Measurements from ENCODE around the gene OPTC. TPM values are rescaled to one million over a fixed set of nuclear protein-coding genes. Genes with fewer than 3 reads are reported as not detected.

The OPTC gene
- total and polyA plus RNA-seq, 7 donors: not detected

- intact Hi-C loops (cut with DNase I): no loop called here
- peaks cover 0 to 80% (median 68%) of the 10 kb centered on the region in 4 donors for H3K4me1 ChIP-seq
- TF ChIP-seq, protein P1, sequence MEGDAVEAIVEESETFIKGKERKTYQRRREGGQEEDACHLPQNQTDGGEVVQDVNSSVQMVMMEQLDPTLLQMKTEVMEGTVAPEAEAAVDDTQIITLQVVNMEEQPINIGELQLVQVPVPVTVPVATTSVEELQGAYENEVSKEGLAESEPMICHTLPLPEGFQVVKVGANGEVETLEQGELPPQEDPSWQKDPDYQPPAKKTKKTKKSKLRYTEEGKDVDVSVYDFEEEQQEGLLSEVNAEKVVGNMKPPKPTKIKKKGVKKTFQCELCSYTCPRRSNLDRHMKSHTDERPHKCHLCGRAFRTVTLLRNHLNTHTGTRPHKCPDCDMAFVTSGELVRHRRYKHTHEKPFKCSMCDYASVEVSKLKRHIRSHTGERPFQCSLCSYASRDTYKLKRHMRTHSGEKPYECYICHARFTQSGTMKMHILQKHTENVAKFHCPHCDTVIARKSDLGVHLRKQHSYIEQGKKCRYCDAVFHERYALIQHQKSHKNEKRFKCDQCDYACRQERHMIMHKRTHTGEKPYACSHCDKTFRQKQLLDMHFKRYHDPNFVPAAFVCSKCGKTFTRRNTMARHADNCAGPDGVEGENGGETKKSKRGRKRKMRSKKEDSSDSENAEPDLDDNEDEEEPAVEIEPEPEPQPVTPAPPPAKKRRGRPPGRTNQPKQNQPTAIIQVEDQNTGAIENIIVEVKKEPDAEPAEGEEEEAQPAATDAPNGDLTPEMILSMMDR (IDR thresholded peaks at IDR 0.05): no peak
- TF ChIP-seq EP300 (IDR thresholded peaks at IDR 0.05) (no peak), POLR2AphosphoS5 (IDR thresholded peaks at IDR 0.05) (no peak), POLR2A (IDR thresholded peaks at IDR 0.05) (no peak)
- no peaks in the 10 kb centered on the region for H3K27me3 ChIP-seq
- 79 to 87% methylated on average over 3 of the region's 3 CpGs for WGBS, 2 donors
- H3K27ac ChIP-seq: peak overlapping the region; percentile 89 to 97 (median 92)
- H3K9me3 ChIP-seq: no peaks in the 10 kb centered on the region
- peak overlapping the region in 1 of 4 donors; percentile 48 for H3K4me3 ChIP-seq
- no peaks in the 10 kb centered on the region for H3K36me3 ChIP-seq
- DNase-seq: no peak
Measured at GRCh38 chr1:203554071-203554470, 60.1 kb downstream of the OPTC start.

GRCh38 chr1:203555076-203555475, 61.1 kb downstream of the OPTC start:
- Histone ChIP-seq H3K27ac (peak overlapping the region; percentile 89 to 97 (median 92)), H3K9me3 (no peaks in the 10 kb centered on the region), H3K4me1 (peaks cover 0 to 83% (median 74%) of the 10 kb centered on the region in 4 donors), H3K36me3 (no peaks in the 10 kb centered on the region), H3K27me3 (no peaks in the 10 kb centered on the region), H3K4me3 (peak overlapping the region in 3 of 4 donors; percentile 21 to 48 (median 22))
- TF ChIP-seq, protein P1 (IDR thresholded peaks at IDR 0.05): no peak
- TF ChIP-seq POLR2AphosphoS5 (IDR thresholded peaks at IDR 0.05) (peak in 2 of 4 donors; percentile 9 to 37), POLR2A (IDR thresholded peaks at IDR 0.05) (no peak), EP300 (IDR thresholded peaks at IDR 0.05) (no peak)
- intact Hi-C loops (cut with DNase I): no loop called here
- WGBS, 2 donors: 87 to 90% methylated on average over 8 of the region's 8 CpGs
- DNase-seq: no peak

DNA sequence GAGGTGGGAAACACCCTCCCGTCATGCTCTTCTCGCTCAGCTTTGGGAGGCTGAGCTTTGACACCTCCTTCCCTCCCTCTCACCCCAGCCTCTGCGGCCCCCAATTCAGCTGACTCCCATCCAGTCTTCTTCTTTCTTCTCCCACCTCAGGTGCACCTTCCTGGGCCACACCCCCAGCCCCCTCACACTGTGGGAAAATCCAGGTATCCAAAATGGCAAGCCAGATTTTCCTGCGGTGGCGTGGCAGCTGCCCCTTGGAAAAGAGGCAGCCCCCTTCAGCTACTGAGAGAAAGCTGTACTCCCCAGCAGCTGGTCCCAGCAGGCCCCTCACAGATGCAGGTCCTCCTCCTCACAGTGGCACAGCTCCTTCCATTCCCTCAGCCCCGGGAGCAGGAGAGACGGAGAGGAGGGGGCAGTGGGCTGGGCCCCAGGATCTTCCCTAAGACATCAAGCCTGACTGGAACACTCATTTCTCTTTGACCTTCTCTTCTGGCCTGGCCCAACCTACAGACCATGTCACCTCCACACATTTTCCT, 61.6 kb downstream of the OPTC start:
- no peaks in the 10 kb centered on the region for H3K27me3 ChIP-seq
- no peak for TF ChIP-seq EP300 (IDR thresholded peaks at IDR 0.05)
- no peak for TF ChIP-seq POLR2AphosphoS5 (IDR thresholded peaks at IDR 0.05)
- TF ChIP-seq POLR2A (IDR thresholded peaks at IDR 0.05): no peak
- TF ChIP-seq, protein P1 (IDR thresholded peaks at IDR 0.05): no peak
- peak overlapping the region in 3 of 4 donors; percentile 21 to 48 (median 22) for H3K4me3 ChIP-seq
- DNase-seq: no peak
- no peaks in the 10 kb centered on the region for H3K9me3 ChIP-seq
- WGBS, 2 donors: 83 to 90% methylated on average over 7 of the region's 7 CpGs
- intact Hi-C loops (cut with DNase I): loop anchor here (2.0 kb wide), 2 partner anchors 21 to 49 kb away; no protein-coding TSS in a partner anchor
- H3K27ac ChIP-seq: peak overlapping the region; percentile 89 to 97 (median 92)
- no peaks in the 10 kb centered on the region for H3K36me3 ChIP-seq
- H3K4me1 ChIP-seq: peaks cover 0 to 83% (median 73%) of the 10 kb centered on the region in 4 donors

DNA sequence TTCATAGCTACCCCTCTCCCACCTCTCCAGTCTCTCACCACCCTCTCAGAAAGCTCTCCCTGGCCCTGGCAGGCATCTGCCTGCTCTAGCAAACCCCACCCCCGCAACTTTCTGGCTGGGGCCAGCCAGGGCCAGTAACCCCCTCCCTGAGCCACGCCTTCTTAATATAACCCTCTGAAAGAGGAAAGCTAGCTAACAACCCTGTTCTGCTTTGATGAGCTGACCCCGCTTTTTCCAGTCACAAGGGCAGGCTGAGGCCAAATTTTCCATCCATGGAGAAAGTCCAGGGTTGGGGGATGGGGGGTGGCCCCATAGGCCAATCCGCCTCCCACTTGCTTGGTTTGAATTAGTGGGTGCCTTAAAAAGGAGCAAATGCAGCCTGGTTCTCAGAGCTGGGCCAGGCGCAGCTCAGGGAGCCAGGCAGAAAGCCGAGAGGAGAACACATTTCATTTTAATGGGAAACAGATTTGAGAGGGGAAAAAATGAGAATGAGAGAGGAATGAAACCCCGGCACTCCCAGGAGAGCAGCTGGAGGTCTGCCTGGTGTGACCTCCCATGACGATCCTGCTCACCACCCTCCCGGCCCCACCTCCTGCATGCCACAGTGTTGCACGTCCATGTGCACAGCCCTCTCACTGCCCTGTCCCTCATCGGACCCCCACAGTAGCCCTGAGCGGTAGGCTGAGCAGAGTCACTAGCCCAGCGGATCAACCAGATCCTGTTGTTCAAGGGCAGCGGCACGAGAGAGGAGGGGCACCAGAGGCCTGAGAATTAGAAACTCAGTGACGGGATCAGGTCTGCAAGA, 62.3 kb downstream of the OPTC start:
- Histone ChIP-seq H3K27ac (peak overlapping the region; percentile 89 to 97 (median 92)), H3K4me3 (peak overlapping the region in 3 of 4 donors; percentile 21 to 48 (median 22)), H3K27me3 (no peaks in the 10 kb centered on the region), H3K36me3 (no peaks in the 10 kb centered on the region), H3K4me1 (peaks cover 0 to 80% (median 70%) of the 10 kb centered on the region in 4 donors), H3K9me3 (no peaks in the 10 kb centered on the region)
- DNase-seq: peak; percentile 91
- TF ChIP-seq EP300 (IDR thresholded peaks at IDR 0.05) (peak; percentile 17 to 95 (median 38)), POLR2AphosphoS5 (IDR thresholded peaks at IDR 0.05) (peak; percentile 40 to 90 (median 80)), POLR2A (IDR thresholded peaks at IDR 0.05) (peak in 1 of 2 donors; percentile 22)
- TF ChIP-seq, protein P1 (IDR thresholded peaks at IDR 0.05): no peak
- WGBS, 2 donors: 68 to 75% methylated on average over 16 of the region's 16 CpGs
- intact Hi-C loops (cut with DNase I): loop anchor here (2.0 kb wide), 2 partner anchors 21 to 49 kb away; no protein-coding TSS in a partner anchor

Measured in sigmoid colon (tissue), 7 donors.